Left lung (tissue), 10 donors: ENCODE results near the gene MAPK11. TPM values are rescaled to one million over a fixed set of nuclear protein-coding genes. Genes with fewer than 3 reads are reported as not detected.

Experiments used
- ATAC-seq: fragments of 200-7000 bp; cut with Tn5 transposase; one replicate; pipeline ENCODE4 v1.9.1; 2020; ENCODE audit warnings: moderate library complexity
- DNase-seq, 4 donors: peaks; one replicate each; pipeline ENCODE4 v3.0.0-alpha.2; 2013 to 2020
- H3K27ac ChIP-seq, 2 donors: fragments of 200-600 bp; sonication (generic) in 1 of 2; one replicate each; pipeline versions ENCODE4 v1.5.0 to v1.8.0; 2020 to 2021
- H3K27me3 ChIP-seq, 2 donors: fragments of 200-600 bp; sonication (generic) in 1 of 2; one replicate each; pipeline versions ENCODE4 v1.5.0 to v1.8.0; 2020 to 2021
- H3K36me3 ChIP-seq, 2 donors: fragments of 200-600 bp; sonication (generic) in 1 of 2; one replicate each; pipeline versions ENCODE4 v1.5.0 to v1.8.0; 2020 to 2021
- H3K4me1 ChIP-seq, 2 donors: fragments of 200-600 bp; one replicate each; pipeline ENCODE4 v1.8.0; 2021
- H3K4me3 ChIP-seq, 2 donors: fragments of 200-600 bp; sonication (generic) in 1 of 2; one replicate each; pipeline versions ENCODE4 v1.5.0 to v1.8.0; 2020 to 2021; ENCODE audit warnings: mild to moderate bottlenecking in 1 of 2
- H3K9me3 ChIP-seq, 2 donors: fragments of 200-600 bp; sonication (generic) in 1 of 2; one replicate each; pipeline versions ENCODE4 v1.5.0 to v1.8.0; 2020 to 2021
- CTCF ChIP-seq, 2 donors: fragments of 200-600 bp; sonication (generic) in 1 of 2; IDR thresholded peaks; one replicate each; pipeline versions ENCODE4 v1.5.0 to v1.8.0; 2021; ENCODE audit warnings: antibody characterized with exemption in 2 of 2
- intact Hi-C, 2 donors: fragments of 100-400 bp; cut with DNase I; formaldehyde crosslinking; loops; one replicate each; pipeline versions ENCODE4 v1.11.2 to v1.14.2; 2022
- polyA plus RNA-seq, 6 donors: library from polyadenylated mRNA; unstranded; fragments of 120-200 nt; gene quantifications; one replicate each; pipeline ENCODE4 v1.2.1, GENCODE V29; 2013; ENCODE audit not compliant: insufficient read length in 6 of 6
- total RNA-seq, 2 donors: library from RNA; stranded (reverse); fragmentation: NEBNext Ultra II Directional; extraction: Animal tissue kit (Norgen Biotek cat#: 25700); gene quantifications; one replicate each; pipeline ENCODE4 v1.2.1, GENCODE V29; 2021
- donor health status: DM: no; HTN: yes; CAD: no.
- donor health status: DM: no; HTN: no; CAD: no.

MAPK11 gene
- total and polyA plus RNA-seq, 8 donors: 10.3 to 21.5 (median 14.7) TPM

DNA sequence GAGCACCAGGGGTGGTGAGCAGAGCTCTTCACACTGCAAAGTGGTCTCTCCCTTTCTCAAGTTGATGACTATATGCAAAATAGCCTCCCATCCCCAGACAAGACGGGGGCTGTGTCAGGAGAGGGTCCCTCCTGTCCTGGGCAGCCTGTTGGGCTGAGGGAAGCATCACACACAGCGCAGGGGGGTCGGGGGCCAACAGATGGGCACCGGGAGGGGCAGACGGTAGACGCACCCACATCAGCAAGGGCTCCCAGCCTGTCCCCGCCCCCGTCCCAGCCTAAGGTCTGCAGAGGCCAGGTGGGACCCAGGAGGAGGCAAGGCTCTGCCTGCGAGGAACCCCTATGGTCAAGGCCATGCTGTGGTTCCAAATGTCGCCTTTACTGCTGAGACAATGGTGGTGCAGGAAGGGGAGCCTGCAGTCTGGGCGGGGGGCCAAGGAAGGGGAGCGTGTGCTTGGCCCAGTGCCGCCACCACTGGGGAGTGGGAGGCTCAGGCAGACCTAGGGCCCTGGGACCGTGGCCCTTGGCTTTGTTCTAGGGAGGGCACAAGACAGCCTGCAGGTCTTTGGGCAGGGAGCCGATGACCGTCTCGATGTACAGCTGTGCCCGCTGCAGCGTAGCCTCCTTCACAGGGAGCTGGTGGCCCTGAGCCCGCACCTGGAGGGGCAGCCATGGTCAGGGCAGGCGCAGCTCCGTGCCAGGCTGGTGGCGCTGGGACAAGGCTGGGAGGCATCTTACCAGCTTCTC is 41.6 kb upstream of the MAPK11 start:
- H3K4me3 ChIP-seq: no peak overlapping the region
- no peak for DNase-seq
- H3K27ac ChIP-seq: no peak overlapping the region
- no peak for ATAC-seq
- H3K4me1 ChIP-seq: peaks cover 21 to 35% of the 10 kb centered on the region in 2 donors
- H3K9me3 ChIP-seq: no peaks in the 10 kb centered on the region
- H3K27me3 ChIP-seq: peaks cover 0 to 13% of the 10 kb centered on the region in 2 donors
- no peak for TF ChIP-seq CTCF (IDR thresholded peaks at IDR 0.05)
- intact Hi-C loops: no loop called here
- no peaks in the 10 kb centered on the region for H3K36me3 ChIP-seq

GRCh38 chr22:50310949-50311444 is 40.8 kb upstream of the MAPK11 start:
- Histone ChIP-seq H3K36me3 (no peaks in the 10 kb centered on the region), H3K27ac (no peak overlapping the region), H3K4me1 (peaks cover 21 to 39% of the 10 kb centered on the region in 2 donors), H3K27me3 (peaks cover 0 to 20% of the 10 kb centered on the region in 2 donors), H3K9me3 (no peaks in the 10 kb centered on the region), H3K4me3 (no peak overlapping the region)
- DNase-seq: peak in 1 of 4 donors; percentile 28
- ATAC-seq: no peak
- intact Hi-C loops: no loop called here
- TF ChIP-seq CTCF (IDR thresholded peaks at IDR 0.05): no peak

GRCh38 chr22:50310031-50310722 is 40.0 kb upstream of the MAPK11 start:
- ATAC-seq (peak; percentile 51), DNase-seq (peak in 2 of 4 donors; percentile 64 to 82)
- Histone ChIP-seq H3K4me1 (peaks cover 29 to 46% of the 10 kb centered on the region in 2 donors), H3K4me3 (no peak overlapping the region), H3K27me3 (peaks cover 0 to 26% of the 10 kb centered on the region in 2 donors), H3K9me3 (no peaks in the 10 kb centered on the region), H3K27ac (peak overlapping the region; percentile 46 to 80), H3K36me3 (no peaks in the 10 kb centered on the region)
- no peak for TF ChIP-seq CTCF (IDR thresholded peaks at IDR 0.05)
- intact Hi-C loops: no loop called here

- DNase-seq (peak in 1 of 4 donors; percentile 26), ATAC-seq (no peak)
- no peak for TF ChIP-seq CTCF (IDR thresholded peaks at IDR 0.05)
- intact Hi-C loops: no loop called here
- H3K27ac ChIP-seq: peak overlapping the region; percentile 80 to 81
- no peaks in the 10 kb centered on the region for H3K9me3 ChIP-seq
- H3K4me3 ChIP-seq: no peak overlapping the region
- H3K27me3 ChIP-seq: peaks cover 0 to 26% of the 10 kb centered on the region in 2 donors
- H3K4me1 ChIP-seq: peaks cover 35 to 46% of the 10 kb centered on the region in 2 donors
- no peaks in the 10 kb centered on the region for H3K36me3 ChIP-seq
Measured at GRCh38 chr22:50309601-50309991, 39.4 kb upstream of the MAPK11 start.

GRCh38 chr22:50308986-50309600 is 38.9 kb upstream of the MAPK11 start:
- Histone ChIP-seq H3K36me3 (no peaks in the 10 kb centered on the region), H3K4me3 (no peak overlapping the region), H3K27me3 (peaks cover 0 to 26% of the 10 kb centered on the region in 2 donors), H3K27ac (peak overlapping the region; percentile 80 to 81), H3K9me3 (no peaks in the 10 kb centered on the region), H3K4me1 (peaks cover 36 to 46% of the 10 kb centered on the region in 2 donors)
- no peak for ATAC-seq
- TF ChIP-seq CTCF (IDR thresholded peaks at IDR 0.05): no peak
- DNase-seq: no peak
- intact Hi-C loops: no loop called here
